Measurements from ENCODE around the gene SH3RF1. TPM values are rescaled to one million over a fixed set of nuclear protein-coding genes. Genes with fewer than 3 reads are reported as not detected.

SH3RF1 gene
- total RNA-seq, 1 donor, result 57.8 TPM

DNA sequence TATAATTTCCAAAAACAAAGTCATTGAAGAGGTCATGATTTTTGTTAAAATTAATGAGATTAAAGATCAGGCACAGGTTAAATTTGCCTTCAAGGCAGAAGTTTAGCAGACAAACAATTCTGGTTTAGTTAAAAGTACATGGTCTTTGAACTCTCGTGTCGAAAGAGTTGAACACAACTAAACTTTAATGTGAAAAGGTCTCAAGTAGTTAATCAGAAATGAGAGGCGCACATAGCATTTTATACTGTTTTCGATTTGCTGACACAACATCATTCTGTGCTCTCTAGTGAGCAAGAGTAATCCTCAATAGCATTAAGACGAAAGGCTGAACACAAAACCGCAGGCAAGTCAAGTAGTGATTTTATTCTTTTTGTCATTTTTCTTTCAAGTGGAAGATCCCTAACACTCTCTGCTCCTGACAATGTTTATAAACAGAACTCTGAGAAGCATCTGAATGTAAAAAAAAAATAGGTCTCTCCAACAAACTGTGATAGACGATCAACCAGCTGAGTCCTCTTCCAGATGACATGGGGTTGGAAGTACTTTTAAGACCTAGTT lies 49.8 kb downstream of the SH3RF1 start:
- DNase-seq (ENCODE audit: low read depth), result no peak
- no peak overlapping the region for H3K4me3 ChIP-seq (ENCODE audit: low read depth, low read length)
- TF ChIP-seq, protein P1, sequence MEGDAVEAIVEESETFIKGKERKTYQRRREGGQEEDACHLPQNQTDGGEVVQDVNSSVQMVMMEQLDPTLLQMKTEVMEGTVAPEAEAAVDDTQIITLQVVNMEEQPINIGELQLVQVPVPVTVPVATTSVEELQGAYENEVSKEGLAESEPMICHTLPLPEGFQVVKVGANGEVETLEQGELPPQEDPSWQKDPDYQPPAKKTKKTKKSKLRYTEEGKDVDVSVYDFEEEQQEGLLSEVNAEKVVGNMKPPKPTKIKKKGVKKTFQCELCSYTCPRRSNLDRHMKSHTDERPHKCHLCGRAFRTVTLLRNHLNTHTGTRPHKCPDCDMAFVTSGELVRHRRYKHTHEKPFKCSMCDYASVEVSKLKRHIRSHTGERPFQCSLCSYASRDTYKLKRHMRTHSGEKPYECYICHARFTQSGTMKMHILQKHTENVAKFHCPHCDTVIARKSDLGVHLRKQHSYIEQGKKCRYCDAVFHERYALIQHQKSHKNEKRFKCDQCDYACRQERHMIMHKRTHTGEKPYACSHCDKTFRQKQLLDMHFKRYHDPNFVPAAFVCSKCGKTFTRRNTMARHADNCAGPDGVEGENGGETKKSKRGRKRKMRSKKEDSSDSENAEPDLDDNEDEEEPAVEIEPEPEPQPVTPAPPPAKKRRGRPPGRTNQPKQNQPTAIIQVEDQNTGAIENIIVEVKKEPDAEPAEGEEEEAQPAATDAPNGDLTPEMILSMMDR (IDR thresholded peaks at IDR 0.05; ENCODE audit: insufficient read depth, low read length), result no peak

DNA sequence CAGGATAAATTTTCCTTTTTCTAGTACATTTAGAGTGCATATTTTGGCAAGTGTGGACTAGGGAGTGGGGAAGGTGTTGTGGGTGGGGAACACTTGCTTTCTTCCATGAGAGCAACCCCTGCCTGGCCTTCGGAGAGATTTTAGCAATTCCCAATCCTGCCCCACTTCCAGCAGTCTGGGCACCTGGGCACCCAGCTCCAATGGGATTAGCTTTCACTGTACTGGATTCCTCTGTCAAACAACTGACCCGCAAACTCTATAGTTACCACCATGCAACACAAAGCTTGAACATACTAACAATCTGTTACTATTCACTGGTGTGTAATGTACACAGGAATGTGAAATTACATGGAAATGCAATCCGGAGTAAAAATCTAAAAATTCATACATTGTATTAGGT lies 50.3 kb downstream of the SH3RF1 start:
- no peak for DNase-seq (ENCODE audit: low read depth)
- TF ChIP-seq, protein P1 (IDR thresholded peaks at IDR 0.05; ENCODE audit: insufficient read depth, low read length), result no peak
- H3K4me3 ChIP-seq (ENCODE audit: low read depth, low read length), result no peak overlapping the region

DNA sequence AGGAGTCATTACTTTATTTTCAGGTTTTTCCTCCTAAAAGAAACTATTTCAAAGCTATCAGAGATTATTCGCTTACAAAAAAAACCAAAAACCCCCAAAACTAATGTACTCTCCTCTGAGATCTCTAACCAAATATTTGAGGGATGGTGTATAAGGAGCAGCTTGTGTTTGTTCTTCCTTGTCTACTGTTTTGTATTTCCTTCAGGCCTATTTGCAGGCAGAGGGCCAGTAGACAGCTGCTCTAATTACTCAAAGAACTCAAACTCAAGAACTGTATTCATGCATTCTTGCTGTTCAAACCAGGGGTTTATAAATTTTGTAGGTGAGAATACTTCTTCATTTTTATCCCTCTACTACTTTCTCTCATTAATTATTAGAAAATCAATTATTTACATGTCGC lies 51.3 kb downstream of the SH3RF1 start:
- TF ChIP-seq, protein P1 (IDR thresholded peaks at IDR 0.05; ENCODE audit: insufficient read depth, low read length), result no peak
- no peak overlapping the region for H3K4me3 ChIP-seq (ENCODE audit: low read depth, low read length)
- DNase-seq (ENCODE audit: low read depth), result no peak

DNA sequence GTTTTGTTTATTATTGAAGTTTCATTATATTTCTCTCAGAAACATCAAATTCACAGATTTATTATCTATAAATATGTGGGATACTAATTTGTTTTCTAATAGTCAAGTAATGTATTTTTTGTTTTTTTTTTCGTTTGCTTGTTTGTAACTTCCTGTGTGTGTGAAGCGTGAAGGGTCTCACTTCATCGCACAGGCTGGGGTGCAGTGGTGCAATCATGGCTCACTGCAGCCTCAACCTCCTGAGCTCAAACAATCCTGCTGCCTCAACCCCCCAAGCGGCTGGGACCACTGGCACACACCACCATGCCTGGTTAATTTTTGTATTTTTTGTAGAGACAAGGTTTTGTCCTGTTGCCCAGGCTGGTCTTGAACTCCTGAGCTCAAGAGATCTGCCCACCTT lies 55.1 kb downstream of the SH3RF1 start:
- no peak for DNase-seq (ENCODE audit: low read depth)
- TF ChIP-seq, protein P1 (IDR thresholded peaks at IDR 0.05; ENCODE audit: insufficient read depth, low read length), result no peak
- no peak overlapping the region for H3K4me3 ChIP-seq (ENCODE audit: low read depth, low read length)

DNA sequence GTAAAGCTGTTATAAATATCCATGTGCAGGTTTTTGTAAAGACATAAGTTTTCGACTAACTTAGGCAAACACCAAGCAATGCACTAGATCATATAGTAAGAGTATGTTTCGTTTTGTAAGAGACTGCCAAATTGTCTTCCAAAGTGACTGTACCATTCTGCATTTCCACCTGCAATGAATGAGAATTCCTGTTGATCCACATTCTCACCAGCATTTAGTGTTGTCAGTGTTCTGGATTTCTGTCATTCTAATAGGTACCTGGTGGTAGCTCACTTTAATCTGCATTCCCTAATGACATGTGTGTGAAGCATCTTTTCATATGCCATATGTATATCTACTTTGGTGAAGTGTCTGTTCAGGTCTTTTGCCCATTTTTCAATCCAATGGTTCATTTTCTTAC lies 57.8 kb downstream of the SH3RF1 start:
- TF ChIP-seq, protein P1 (IDR thresholded peaks at IDR 0.05; ENCODE audit: insufficient read depth, low read length), result no peak
- no peak for DNase-seq (ENCODE audit: low read depth)
- no peak overlapping the region for H3K4me3 ChIP-seq (ENCODE audit: low read depth, low read length)

DNA sequence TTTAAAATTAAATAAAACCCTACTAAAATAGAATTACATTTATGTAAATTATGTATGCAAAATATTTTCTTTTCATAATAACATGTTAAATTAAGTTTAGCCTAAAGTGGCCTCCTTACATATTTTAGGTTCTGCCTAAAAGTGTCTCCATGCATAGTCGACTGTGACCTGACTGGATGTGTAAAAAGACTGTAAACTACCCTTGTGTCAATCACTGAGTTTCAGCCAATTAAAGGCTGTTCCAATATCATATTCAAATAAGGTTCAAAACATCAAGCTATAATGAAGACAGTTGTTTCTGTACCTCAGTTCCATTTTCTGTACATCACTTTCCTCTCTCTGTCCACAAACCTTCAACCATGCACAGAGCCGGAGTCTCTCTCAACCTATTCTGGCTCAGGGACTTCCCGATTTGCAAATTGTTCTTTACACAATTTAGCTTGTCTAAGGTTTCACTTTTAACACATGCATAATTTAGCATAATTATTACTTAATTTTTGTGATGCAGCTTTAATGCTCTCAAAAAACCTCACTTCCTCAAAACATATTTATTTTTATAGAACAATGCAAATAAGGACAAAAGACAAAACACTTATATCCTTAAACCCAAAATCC lies 60.1 kb downstream of the SH3RF1 start:
- TF ChIP-seq, protein P1 (IDR thresholded peaks at IDR 0.05; ENCODE audit: insufficient read depth, low read length), result no peak
- no peak overlapping the region for H3K4me3 ChIP-seq (ENCODE audit: low read depth, low read length)
- no peak for DNase-seq (ENCODE audit: low read depth)
